A673 (cell line): ENCODE measurements around the gene TRIM71.

ENCODE experiments used
- EZH2 ChIP-seq: fragments of 200-600 bp; sonication (generic); IDR thresholded peaks from 2 replicates; pipeline ENCODE4 v1.6.1; 2017; ENCODE audit warnings: borderline replicate concordance, low read depth, mild to moderate bottlenecking, mixed read lengths, antibody characterized with exemption, low read length; ENCODE audit not compliant: poor library complexity, severe bottlenecking
- TF ChIP-seq, protein P1 (sequence below): fragments of 300-800, 200-600 bp; sonication (generic); conservative IDR thresholded peaks from 2 replicates; pipeline ENCODE4 v1.5.1; 2017; ENCODE audit warnings: low read depth, mild to moderate bottlenecking, antibody characterized with exemption, low read length, moderate library complexity, mixed read lengths

DNA sequence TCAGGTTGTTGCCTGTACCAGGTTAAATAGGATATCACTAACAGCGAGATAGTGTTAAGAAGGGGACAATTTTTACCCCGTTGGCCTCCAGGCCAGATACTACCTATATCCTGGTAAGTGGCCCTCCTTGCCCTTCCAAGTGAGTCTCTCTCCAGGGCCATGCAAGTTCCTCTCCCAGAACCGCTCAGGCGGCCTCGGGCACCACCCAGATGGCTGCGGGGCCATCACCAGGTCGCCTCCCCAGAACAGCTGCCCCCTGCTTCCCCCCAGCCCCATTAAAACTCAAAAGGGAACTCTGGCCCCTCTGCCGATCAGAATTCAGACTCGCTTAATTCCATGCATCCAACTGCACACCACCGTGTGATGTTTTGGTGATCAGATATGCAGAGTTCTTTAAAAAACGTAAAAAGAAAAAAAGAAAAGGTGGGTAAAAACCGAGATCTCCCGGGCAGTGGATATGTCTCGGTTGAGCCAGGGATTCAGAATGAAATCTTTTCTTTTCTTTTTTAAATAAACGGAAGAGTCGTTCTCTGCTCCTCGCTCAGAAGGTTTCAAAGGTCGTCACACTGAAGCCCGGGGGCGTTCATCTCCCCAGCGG lies 1.9 kb upstream of the TRIM71 start:
- TF ChIP-seq, protein P1, sequence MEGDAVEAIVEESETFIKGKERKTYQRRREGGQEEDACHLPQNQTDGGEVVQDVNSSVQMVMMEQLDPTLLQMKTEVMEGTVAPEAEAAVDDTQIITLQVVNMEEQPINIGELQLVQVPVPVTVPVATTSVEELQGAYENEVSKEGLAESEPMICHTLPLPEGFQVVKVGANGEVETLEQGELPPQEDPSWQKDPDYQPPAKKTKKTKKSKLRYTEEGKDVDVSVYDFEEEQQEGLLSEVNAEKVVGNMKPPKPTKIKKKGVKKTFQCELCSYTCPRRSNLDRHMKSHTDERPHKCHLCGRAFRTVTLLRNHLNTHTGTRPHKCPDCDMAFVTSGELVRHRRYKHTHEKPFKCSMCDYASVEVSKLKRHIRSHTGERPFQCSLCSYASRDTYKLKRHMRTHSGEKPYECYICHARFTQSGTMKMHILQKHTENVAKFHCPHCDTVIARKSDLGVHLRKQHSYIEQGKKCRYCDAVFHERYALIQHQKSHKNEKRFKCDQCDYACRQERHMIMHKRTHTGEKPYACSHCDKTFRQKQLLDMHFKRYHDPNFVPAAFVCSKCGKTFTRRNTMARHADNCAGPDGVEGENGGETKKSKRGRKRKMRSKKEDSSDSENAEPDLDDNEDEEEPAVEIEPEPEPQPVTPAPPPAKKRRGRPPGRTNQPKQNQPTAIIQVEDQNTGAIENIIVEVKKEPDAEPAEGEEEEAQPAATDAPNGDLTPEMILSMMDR: no peak
- no peak for TF ChIP-seq EZH2
